ENCODE measurements around the gene ADAM19.
A peak's percentile ranks its signal among the peaks of the same experiment; 100 is the strongest.
"Not testable (repeated sequence)": the region's sequence is repeated elsewhere in the genome, so short reads cannot be mapped to it uniquely, and the experiment has no call there.

ADAM19 gene

DNA sequence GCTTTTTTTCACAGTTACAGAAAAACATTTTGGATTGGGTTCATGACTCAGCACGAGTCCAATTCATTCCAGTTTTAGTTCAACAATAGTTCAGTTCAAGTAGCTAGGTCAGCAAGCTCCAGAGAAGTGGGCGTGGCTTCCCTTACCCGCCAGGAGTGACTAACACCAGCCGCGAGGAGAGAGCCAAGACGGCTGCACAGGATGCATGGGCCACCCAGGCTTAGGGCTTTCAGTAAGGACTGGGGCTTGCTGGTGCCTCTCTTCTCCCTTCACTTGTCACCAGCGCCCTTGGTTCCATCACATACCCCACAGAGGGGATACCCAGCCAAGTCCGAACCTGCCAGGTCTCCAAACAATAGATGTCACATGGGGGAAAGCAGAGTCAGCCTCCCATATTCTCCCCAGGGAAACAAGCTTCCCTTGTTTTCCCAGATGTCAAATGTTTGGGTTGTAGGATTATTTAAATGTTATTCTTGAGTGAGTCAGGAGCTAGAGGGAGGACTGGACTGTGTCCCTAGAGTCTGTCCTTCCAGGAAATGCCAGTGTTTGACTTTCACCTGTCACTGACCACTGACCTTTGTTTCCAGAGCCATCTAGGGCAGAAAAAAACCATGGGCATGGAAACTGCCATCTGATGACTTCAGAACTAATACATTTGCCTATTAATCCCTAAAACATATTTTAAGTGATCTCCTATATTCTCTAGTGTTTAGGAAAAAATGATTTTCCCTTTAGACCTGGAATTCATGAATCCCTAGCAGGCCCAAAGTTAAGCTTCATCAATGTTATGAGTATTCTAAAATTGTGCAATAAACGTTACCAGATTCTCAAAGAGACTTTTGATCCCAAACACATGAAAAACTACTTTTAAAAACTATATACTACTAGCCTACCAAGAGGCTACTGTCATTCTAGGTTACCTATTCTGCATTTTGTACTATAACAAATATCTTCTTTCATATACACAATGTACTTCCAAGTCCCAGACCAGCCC lies 63.6 kb downstream of the ADAM19 start:
- peak; percentile 58 for DNase-seq

DNA sequence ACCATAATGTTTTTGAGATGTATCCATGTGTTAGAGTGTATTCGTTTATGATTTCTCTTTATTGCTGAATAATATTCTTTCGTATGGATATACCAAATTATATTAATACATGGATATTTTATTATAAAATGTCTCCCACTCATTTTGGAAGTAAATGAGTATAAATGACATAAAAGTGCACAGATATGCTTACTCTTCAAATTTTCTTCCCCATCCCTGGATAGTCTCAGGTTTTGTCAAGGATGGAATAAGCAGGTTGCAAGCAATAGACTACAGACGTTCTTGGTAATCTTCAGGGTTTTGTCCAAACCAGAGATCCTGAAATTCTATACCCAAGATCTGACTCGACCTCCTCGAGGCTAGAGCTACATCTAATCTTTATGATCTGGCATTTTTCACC lies 64.9 kb downstream of the ADAM19 start:
- DNase-seq, result no peak

DNA sequence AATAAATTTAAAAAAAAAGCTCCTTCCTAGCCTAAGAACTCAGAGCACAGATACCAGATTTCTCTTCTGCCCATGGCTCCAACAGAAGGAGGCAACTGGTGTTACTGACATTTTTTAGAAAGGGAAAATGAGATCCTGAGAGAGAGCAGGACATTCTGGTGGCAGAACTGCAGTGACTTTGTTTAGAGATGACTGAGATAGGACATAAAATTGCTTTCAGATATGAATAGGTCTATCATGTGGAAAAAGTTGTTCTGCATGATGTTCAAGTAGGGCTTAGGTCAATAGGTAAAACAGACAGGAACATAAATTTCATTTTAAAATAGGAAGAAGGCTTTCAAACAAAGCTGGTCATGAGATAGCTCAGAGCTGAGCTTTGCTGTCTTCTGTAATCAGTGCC lies 66.0 kb downstream of the ADAM19 start:
- no peak for DNase-seq

DNA sequence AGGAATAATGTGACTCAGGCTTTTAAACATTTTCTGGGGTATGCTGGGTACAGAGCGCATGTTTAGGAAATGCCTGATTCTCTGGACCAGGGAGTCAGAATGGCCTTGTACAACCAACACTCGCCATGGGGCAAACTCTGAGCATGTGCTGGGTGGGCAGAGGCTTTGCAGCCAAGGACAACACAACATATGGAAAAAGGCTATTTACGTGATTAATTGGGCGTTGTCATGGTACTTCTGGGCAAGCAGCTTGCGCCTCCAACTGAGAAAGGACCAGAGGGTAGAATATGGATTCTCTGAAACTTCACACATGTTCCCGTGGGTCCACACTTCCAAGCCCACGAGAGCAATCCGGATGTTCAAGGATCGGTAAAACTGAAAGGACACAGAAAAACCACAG lies 66.5 kb downstream of the ADAM19 start:
- DNase-seq, result no peak

DNA sequence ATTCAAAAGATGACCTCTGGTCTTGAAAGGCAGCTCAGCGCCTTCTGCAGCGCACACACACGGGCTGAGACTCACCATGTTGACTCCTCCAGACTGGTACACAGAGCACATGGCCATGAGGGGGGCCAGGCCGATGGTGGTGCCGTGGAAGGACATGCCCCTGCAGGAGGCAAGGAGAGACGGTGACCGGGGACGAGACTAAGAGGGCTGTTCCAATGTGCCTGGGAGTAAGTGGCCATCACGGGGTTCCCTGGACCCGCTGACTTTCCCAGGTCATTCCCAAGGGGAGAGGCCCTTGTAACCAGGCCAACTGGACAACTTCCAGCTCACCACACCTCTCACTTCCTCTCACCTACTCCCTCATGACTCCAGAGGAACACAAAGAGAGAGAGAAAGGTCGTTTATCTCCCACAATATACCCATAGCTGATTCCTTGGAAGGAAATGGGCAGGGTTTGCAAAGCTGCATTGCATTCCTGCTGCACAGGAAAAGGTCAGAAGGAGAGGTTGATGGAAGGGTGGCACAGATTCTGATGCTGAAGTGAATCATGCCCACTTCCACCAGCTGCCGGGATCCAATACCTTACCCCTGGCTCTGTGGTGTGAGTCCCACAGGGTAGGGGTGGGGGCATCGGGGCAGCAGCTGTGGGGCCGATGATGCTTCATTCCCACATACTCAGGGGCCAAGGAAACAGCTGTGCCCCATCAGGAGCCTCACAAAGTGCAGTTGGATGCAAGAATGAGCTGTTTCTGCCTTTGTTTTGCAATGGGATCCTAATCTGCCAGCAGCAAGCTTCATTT lies 68.4 kb downstream of the ADAM19 start:
- DNase-seq, result no peak

DNA sequence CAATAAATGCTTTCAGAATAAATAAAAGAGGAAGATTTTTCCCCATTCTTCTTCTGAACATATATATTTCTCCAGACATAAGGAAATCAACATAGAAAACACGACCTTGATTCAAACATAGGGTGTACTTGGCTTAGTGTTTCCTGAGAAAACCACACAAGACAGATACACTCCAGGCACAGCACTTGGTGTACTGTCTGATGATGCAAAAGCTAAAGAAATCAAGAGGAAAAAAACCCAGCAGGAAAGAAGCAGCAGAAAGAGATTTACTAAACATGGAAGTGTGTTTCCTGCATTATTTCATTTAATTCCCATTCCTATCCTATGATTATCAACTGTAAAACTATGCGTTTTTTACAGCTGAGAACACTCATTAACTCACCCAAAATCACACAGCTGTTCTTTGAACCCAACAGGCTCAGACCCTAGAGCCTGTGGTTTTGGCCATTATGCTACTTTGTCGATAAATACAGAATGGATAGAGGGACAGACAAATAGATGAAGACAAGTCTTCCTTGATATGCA lies 69.4 kb downstream of the ADAM19 start:
- DNase-seq, result no peak

DNA sequence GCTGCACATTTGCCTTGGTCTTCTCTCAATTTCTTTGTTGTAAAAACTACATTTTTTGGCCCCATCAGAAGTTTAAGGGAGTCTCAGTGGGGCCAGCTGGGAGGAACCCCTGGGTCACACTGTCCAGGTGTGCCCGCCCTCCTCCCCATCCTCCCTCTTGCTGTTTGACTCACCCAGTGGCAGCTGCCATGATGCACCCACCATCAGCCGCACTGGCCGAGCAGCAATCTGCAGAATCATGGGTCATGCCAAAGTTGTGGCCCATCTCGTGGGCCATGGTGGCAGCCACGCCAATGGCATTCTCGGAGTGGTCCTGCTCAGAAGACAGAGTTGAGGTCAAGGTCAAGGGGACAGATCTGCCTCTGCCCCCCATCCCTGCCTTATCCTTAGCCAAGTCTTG lies 70.1 kb downstream of the ADAM19 start:
- DNase-seq, result no peak

DNA sequence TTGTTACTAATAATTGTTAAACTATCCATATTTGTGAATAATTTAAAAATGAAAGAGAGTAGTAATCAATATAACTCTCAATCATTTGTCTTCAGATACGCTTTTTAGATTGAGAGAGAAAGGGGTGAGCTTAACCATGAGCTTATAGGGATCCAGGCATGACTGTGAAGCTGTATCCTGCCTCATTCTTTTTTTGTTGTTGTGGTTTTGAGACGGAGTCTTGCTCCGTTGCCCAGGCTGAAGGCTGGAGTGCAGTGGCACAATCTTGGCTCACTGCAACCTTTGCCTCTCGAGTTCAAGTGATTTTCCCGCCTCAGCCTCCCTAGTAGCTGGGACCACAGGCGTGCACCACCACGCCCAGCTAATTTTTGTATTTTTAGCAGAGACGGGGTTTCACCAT lies 71.5 kb downstream of the ADAM19 start:
- DNase-seq, result no peak

DNA sequence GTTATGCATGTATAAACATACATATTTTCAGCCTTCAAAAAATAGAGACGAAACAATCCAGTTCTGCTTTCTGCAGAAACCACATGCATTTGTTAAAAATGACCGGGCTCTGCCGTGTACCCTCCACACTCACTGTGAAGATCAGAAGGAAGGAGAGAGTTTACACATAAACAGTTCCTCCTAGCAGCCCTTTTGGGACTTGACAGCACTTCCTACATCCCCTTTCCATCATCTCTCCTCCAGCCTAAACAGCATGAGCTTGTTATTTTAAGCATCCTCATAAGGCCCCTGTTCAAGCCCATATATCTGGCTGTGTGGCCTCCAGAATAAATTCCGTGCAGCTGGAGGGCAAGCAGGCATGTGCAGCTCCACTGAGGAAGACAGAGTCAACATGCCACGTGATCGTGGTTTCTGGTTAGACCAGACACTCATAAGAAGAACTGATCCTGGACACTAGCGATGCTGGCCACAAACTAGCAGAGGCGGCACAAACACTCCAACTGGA lies 73.4 kb downstream of the ADAM19 start:
- no peak for DNase-seq

DNA sequence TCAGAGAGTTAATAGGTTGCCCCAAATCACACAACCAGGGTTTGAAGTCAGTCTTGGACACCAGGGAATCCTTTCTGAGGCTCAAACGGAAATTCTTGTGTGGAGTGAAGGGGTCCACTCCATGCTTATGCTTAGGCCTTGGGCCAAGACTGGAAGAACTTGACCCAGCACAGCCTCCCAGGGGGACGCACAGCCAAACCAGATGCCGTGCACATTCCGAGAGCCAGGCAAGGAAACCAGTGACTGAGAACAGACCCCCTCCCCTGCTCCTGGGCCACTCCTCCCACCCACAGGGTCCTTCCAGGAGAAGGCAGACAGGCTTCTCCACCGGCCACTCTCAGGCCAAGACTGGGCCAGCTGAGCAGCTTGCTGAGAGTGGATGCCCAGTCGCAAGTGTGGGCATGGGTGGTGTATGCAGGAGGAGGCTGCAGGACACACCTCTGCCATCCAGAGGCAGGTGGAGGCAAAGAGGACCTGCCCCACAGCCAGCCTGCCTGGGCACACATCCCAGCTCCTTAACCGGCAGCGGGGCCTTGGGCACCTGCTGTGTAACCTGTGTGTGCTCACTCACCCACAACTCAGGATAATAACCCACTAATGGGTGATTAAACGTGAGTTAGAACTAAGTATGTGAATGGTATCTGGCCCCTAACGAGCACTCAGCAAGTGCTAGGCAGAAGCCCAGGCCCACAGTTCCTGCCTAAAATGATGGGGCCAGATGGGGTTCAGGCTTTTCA lies 77.5 kb downstream of the ADAM19 start:
- DNase-seq, result no peak

DNA sequence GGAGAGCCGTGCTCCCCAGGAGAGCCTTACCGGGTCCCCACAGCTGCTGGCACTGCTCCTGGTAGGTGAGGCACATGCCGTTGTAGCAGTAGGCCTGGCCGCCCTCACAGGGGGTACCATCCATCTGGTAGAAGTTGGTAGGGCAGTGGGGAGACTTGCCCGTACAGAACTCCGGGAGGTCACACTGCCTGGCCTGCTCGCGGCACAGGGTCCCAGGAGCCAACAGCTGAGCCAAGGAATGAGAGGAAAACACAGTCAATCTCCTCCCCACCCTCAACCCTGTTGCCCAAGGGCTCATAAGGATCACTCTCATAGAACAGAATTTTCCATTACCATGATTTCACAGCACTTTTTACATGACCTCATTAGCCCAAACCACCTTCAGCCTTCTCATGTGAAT lies 78.7 kb downstream of the ADAM19 start:
- DNase-seq, result no peak

DNA sequence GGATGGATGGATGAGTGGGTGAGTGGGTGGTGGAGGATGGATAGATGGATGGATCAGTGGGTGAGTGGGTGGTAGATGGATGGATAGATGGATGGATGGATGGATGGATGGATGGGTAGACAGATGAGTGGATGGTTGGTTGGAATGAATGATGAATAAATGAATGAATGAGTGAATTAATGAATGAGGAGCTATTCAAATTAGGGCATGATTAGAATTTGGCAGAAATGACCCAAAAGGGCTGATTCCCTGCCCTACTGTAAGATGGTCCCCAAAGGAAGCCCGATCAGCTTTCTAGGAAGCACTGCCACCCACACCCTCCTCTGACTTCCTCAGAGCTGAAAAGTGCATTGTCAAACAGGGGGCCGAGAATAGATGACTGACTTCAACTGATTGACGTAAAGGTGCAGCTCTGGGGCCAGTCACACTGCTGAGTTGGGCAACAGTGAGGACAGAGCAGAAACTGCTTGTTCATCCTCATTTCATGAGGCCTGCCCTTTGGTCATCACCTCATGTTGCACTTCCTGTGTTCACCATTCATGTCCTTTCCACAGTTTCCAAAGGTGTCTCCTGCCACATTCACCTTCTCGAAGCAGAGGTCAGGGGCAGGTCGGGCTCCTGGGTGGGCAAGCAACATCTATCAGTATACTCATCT lies 81.3 kb downstream of the ADAM19 start:
- no peak for DNase-seq

DNA sequence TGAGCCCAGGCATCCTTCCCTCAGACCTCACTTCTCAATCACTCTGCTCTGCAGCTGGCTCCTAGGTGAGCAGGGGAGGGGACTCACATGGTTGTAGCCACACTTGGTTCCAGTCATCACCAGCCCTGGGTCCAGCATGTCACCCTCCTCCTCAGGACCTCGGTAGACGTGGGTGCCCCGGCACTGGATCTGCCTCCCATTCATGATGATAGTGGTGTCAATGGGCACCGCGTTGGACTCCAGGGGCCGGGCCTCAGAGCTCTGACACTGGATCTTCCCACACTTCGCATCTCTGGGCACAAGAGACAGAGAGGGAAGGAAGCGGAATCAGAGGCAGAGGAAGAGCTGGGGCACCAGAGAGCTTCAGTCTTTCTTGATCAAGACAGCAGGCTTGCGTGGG lies 82.7 kb downstream of the ADAM19 start:
- DNase-seq, result no peak

DNA sequence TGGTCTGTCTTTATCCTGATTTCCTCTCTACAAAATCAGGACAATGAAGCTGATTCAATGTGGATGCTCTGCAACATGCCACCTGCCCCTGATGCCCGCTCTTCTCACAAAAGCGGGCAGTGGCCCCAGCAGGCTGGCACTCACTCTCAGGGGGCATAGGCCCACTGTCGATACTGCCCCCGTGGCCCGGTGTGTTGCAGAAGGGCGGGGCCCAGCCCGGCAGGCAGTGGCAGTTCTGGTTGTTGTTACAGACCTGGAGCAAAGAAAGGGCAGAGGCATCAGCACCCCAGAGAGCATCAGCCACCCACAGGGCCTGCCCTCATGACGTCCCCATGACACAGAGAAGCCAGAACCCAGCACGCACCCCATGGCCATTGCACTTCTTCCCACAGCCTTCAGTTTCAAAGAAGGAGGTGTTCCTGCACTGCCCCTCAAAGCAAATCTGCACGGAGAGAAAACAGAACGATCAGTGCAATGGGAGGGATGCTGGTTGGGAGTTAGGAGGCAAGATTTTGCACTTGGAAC lies 84.0 kb downstream of the ADAM19 start:
- DNase-seq, result no peak

DNA sequence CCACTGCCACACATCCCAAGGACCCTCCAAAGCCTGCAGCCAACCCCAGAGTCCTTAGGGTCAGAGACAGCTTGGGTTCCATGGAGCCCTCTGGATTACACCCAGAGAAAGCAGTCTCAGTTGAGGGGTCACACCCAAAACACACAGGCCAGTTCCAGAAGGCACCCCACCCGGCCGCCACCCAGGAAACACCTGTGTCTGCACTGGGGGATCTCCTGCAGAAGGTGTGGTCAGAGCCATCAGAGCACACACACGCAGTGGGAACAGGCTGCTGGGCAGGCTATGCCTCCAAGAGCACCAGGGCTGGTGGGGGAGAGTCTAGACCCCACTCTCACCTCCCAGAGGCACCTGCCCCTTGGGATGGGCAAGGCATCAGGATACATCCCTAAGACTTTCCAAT lies 88.2 kb downstream of the ADAM19 start:
- no peak for DNase-seq

DNA sequence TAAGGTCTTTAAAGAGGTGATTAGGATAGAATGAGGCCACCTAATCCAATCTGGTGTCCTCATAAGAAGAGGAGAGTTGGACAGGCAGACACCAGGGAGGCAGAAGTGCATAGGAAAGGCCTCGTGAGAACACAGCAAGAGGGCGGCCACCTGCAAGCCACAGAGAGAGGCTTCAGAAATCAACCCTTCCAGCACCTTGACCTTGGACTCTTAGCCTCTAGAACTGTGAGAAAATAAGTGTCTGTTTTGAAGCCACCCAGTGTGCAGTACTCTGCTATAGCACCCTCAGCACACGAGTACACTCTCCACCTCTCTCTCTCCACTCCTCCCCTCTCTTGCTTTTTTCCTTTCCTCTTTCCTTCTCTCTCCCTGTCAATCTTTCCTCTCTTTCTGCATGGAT lies 88.7 kb downstream of the ADAM19 start:
- DNase-seq, result no peak

DNA sequence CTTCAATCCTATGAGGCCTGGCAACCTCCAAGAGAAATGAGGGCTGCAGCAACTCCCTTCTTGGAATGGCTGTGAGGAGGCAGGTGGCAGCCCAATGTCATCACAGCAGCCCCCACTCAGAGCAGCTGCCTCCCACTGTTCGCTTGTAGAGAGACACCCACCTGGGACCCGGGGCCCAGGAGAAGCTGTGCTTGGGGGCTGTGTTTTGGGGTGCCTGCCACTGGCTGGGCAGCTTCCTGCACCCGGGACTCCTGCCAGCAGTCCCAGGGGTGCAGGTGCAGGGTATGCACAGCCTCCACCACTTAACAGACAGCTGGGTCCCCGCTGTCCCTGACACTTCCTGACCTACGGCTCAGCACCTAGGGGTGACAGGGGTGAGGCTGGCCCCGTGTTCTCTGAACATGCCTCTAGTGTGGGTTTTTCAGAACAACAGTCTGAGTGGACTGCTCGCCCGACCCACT lies 89.3 kb downstream of the ADAM19 start:
- DNase-seq, result no peak

DNA sequence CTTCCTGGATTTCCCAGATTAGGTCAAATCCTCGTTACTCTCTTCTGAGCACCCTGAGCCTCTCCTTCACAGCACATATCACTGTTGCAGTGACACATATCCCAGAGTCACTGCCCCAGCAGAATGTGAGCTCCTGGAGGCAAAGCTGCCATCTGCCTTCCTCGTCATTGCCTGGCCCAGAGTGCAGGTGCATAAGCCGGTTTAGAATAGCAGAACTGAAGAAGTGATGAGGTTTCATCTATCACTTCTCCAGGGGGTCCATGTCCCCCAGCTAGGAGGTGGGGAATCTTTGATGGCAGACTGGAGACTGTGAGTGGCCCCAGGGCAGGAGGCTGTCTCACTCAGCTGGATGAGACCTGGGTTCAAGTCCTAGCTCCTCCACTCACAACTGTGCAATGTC lies 89.8 kb downstream of the ADAM19 start:
- DNase-seq, result no peak

DNA sequence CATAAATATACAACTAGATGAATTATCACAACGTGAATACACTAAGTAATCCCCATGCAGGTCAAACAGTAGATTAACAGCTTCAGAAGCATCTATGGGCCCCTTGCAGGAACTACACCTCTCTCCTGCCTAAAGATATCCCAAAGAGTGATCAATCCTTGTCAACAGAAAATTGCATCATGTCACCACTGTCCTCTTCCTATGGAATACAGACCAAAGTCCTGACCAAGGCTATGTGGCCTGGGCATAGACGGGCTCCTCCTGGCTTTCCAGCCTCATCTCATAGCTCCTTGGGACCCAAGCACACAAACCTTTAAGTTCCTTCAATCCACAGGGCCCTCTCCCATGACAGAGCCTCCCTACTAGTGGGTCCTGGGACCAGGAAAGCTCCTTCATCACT lies 90.2 kb downstream of the ADAM19 start:
- no peak for DNase-seq

DNA sequence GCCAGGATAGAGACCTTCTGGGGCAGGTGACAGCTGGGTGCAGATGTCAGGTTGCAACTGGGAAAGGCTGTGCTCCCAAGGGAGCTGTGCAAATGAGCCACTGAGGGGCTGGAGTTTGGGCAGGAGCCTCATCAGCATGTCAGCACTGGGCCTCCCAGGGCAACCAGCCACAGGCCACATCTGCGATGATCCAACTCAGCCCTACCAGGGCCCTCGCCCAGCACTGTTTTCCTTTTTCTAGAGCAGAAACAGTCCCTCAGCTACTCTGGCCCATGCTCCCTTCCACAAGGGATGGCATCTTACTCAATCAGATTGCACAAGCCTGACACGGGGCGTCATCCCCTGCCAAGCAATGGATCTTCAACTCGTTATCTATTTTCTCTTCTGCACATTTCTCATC lies 90.8 kb downstream of the ADAM19 start:
- DNase-seq, result no peak

DNA sequence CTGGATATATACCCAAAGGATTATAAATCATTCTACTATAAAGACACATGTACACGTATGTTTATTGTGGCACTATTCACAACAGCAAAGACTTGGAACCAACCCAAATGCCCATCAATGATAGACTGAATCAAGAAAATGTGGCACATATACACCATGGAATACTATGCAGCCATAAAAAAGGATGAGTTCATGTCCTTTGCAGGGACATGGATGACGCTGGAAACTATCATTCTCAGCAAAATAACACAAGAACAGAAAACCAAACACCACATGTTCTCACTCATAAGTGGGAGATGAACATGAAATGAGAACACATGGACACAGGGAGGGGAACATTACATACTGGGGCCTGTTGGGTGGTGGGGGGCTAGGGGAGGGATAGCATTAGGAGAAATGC lies 92.9 kb downstream of the ADAM19 start:
- DNase-seq, result not testable (repeated sequence)

DNA sequence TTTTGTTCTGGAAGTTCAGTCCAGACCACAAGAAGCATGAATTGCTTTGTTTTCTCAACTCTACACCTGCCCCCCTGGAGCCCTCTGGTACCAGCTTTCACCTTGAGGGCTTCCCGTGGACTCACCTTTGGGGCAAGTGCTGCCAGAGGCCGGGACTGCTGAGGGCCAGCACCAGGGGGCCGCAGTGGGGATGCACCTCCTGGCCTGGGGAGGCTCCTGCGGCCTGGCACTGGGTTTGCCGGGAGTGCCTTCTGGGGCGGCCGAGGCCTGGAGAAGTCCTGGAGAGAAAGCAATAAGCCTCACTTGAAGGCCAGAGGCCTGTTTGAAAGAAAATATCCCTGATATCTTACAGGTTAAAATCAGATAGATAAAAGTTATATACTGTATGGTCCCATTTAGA lies 93.9 kb downstream of the ADAM19 start:
- DNase-seq, result no peak

All from stimulated activated CD4-positive, alpha-beta T cell treated with anti-CD3 and anti-CD28 coated beads, Interleukin-4, amount 100 ng/mL, for 24 hours (primary cell).